Epithelial cell of proximal tubule (primary cell): ENCODE data around the gene CLRN3. TPM values are rescaled to one million over a fixed set of nuclear protein-coding genes. Genes with fewer than 3 reads are reported as not detected.

Experiments
- DNase-seq: peaks from one replicate; pipeline ENCODE4 v3.0.0-alpha.2; 2011; ENCODE audit warnings: low read depth
- H3K4me3 ChIP-seq: 2 replicates; pipeline ENCODE4 v1.5.1; 2011; ENCODE audit warnings: low read depth, mild to moderate bottlenecking, low read length
- CTCF ChIP-seq: conservative IDR thresholded peaks from 2 replicates; pipeline ENCODE4 v1.5.1; 2012; ENCODE audit warnings: low read depth, mild to moderate bottlenecking, low read length
- total RNA-seq: library from RNA; depleted of rRNA; stranded (reverse); fragments of >200 nt; gene quantifications from 2 replicates; pipeline ENCODE4 v1.2.3, GENCODE V29; 2015

The CLRN3 gene
- total RNA-seq, 1 donor from 2014 or later, result not detected

DNA sequence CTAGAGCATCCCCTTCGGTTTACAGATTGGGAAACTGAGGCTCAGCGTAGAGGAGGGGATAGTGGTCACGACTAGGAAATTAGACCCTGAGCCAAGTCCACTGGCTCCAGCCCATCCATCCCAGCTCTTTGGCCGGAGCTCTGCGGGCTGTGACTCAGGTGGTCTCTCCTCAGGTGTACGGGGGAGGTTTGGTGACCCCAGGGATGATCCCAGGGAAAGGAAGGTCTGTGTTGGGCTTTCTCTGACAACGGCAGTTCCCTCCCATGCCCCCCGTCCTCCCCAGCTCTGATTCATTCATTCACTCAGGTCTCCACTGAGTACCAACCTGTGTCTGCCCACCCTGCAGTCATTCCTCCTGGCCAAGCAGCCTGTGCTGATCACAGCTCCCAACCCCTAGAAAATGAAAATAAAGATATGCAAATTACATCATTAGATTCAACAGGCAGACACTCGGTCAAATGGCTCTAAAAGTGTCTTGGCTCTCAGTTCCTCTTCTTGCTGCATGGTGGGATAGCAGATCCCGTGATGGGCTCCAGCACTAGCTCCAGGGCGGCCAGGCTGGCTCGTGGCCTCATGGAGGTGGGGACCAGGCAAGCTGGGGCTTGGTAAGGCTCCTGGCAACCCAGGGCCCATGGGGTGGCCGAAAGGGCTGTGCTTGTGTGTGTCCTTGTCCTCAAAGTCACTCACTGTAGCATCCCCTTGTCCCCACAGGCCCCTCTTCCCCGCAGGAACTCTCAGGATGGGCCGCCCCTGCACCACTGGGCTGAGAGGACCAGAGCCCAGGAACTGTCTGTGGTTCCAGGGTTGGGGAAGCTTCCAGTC lies 37.8 kb downstream of the CLRN3 start:
- H3K4me3 ChIP-seq, result no peak overlapping the region
- DNase-seq, result no peak
- TF ChIP-seq CTCF, result no peak

DNA sequence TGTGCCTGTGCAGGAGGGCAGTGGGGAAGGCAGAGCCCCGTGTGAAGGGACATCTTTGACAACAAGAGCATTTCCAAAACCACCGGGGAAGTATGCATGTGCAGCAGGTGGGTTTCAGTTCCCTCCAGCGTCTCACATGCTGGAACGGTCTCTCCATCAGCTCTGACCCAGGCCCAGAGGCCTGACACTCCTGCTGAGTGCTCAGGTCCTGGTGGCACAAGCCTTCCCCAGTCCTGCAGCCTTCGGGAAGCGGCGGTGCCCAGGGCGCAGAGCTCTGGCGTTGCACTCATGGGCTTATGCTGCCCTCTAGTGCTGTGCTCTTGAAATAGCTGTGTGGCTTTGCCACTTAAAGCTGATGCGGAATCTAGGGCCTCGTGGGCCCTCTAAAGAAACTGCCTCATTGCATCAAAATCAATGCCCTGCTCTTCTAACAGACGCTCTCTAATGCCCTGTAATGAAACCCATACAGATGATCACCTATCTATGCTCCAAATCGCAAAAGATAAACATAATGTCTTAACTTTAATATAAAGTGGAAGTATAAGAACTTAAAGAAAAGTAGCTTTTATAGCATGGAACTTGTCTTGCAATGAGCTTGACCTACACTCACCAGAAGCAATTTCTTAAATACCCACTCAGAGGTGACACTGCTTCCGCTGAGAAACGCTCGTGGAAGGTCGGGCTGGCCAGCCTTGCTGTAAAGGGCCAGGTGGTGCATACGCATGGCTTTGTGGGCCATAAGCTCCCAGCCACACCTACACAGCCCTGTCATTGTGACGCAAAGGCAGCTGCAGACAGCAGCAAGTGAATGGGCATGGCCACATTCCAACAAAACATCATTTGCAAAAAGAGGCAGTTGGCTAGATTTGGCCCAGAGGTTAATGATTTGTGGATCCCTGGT lies 38.6 kb downstream of the CLRN3 start:
- H3K4me3 ChIP-seq, result no peak overlapping the region
- peak; percentile 87 for TF ChIP-seq CTCF
- DNase-seq, result no peak

GRCh38 chr10:127852456-127852855 lies 40.3 kb downstream of the CLRN3 start:
- no peak overlapping the region for H3K4me3 ChIP-seq
- TF ChIP-seq CTCF, result no peak
- DNase-seq, result no peak

DNA sequence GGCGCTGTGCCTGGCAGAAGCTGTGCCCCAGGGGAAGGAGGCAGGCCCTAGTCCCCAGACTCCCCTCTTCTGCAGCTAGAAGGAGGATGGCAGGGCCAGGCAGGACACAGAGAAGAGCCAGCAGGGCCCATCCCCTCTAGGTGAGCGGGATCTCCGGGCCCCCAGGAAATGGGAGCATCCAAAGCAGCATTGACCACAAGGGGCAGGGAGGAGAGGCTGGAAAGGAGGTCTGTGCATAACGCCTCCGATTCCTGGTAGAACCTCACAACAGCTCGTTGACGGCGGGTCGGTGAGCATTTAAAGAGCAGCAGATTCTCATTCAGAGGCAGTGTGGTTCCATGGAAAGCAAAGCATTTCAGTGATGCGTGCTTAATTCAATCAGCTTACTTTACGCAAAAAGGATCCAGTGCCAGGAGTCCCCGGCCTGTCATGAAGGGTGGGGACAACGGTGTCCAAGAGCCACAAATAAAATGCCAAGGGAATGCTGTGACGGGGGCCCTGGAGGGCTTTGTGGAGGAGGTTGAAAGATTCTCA lies 41.0 kb downstream of the CLRN3 start:
- TF ChIP-seq CTCF, result no peak
- no peak for DNase-seq
- no peak overlapping the region for H3K4me3 ChIP-seq

- no peak for TF ChIP-seq CTCF
- H3K4me3 ChIP-seq, result no peak overlapping the region
- no peak for DNase-seq
Observed at GRCh38 chr10:127850944-127851343, 41.8 kb downstream of the CLRN3 start.

DNA sequence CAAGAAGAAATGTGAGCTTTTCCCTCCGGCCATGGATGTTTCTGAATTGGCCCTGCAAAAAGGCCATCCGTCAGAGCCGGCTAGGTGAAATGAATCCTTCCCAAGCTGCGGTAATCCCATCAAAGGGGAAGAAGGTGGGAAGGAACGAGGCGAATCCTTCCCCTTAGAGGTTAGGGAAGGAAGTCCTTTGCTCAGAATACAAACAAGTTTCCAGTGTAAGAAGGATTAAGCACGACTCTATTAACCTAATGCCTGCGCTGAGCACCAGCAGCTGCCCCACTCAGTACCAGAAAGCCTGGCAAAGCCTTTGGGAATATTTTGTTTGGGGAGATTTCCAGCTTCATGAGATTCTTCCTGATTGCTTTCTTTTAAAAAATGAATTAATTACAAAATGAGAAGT lies 42.8 kb downstream of the CLRN3 start:
- TF ChIP-seq CTCF, result no peak
- H3K4me3 ChIP-seq, result no peak overlapping the region
- no peak for DNase-seq
